ENCODE measurements around the gene WDR59.

Gene WDR59

GRCh38 chr16:74888888-74889287 lies 96.0 kb downstream of the WDR59 start:
- FAIRE-seq: no peak
- no peak for DNase-seq (ENCODE audit: insufficient read length, low spot score)
- TF ChIP-seq CTCF (IDR thresholded peaks at IDR 0.05; ENCODE audit: insufficient read depth, missing control alignments): no peak

GRCh38 chr16:74888232-74888862 lies 96.6 kb downstream of the WDR59 start:
- FAIRE-seq: no peak
- TF ChIP-seq CTCF (IDR thresholded peaks at IDR 0.05; ENCODE audit: insufficient read depth, missing control alignments): no peak
- no peak for DNase-seq (ENCODE audit: insufficient read length, low spot score)

GRCh38 chr16:74887084-74887483 lies 97.8 kb downstream of the WDR59 start:
- FAIRE-seq (no peak), DNase-seq (ENCODE audit: insufficient read length, low spot score) (no peak)
- TF ChIP-seq CTCF (IDR thresholded peaks at IDR 0.05; ENCODE audit: insufficient read depth, missing control alignments): no peak

- DNase-seq (ENCODE audit: insufficient read length, low spot score) (no peak), FAIRE-seq (no peak)
- TF ChIP-seq CTCF (IDR thresholded peaks at IDR 0.05; ENCODE audit: insufficient read depth, missing control alignments): no peak
These were observed 107.2 kb downstream of the WDR59 start for GRCh38 chr16:74877706-74878105.

- no peak for TF ChIP-seq CTCF (IDR thresholded peaks at IDR 0.05; ENCODE audit: insufficient read depth, missing control alignments)
- FAIRE-seq (no peak), DNase-seq (ENCODE audit: insufficient read length, low spot score) (no peak)
These were observed 109.9 kb downstream of the WDR59 start for GRCh38 chr16:74874912-74875546.

DNA sequence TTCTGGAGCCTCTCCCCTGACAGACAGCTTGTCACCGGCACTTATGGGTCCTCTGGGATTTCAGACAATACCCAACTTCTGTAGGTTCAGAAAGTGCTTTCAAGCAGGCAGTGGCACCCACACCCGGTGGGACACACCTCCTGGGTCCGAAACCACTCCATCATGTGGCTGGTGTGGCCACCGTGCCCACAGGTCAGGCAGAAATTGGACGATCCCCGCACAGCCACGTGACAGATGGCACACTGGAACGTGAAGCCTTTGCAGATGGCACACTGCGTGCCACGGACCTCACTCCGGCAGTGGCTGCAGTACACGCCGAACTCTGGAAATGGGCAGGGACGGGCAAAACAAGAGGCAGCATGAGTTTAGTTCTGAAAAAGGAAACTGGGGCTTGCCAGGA lies 110.8 kb downstream of the WDR59 start:
- no peak for DNase-seq (ENCODE audit: insufficient read length, low spot score)

More for the DNA sequence above, 110.8 kb downstream of the WDR59 start:
- FAIRE-seq: no peak
- TF ChIP-seq CTCF (IDR thresholded peaks at IDR 0.05; ENCODE audit: insufficient read depth, missing control alignments): no peak

Measured in D721Med (cell line).